Ovary (tissue), 9 donors: ENCODE measurements around the gene DIRAS1. TPM values are rescaled to one million over a fixed set of nuclear protein-coding genes. Genes with fewer than 3 reads are reported as not detected.

Experiments
- DNase-seq, 5 donors: peaks; one replicate each; pipeline ENCODE4 v3.0.0-alpha.2; 2019 to 2020
- H3K27ac ChIP-seq, 2 donors: fragments of 200-600 bp; one replicate each; pipeline versions ENCODE4 v1.5.1 to v1.8.0; 2019 to 2022
- H3K27me3 ChIP-seq: fragments of 200-600 bp; one replicate; pipeline ENCODE4 v1.8.0; 2022
- H3K36me3 ChIP-seq: fragments of 200-600 bp; sonication (generic); one replicate; pipeline ENCODE4 v1.5.1; 2019
- H3K4me1 ChIP-seq: one replicate; pipeline ENCODE4 v1.8.1; 2013; ENCODE audit warnings: mild to moderate bottlenecking, moderate library complexity; ENCODE audit not compliant: insufficient read depth
- H3K4me3 ChIP-seq: fragments of 200-600 bp; sonication (generic); one replicate; pipeline ENCODE4 v1.5.1; 2017
- H3K9me3 ChIP-seq, 2 donors: fragments of 200-600 bp in 1 of 2; sonication (generic) in 1 of 2; one replicate each; pipeline versions ENCODE4 v1.5.1 to v1.8.1; 2013 to 2019; ENCODE audit warnings: mild to moderate bottlenecking in 1 of 2, moderate library complexity in 1 of 2
- CTCF ChIP-seq, 3 donors: fragments of 450-650 bp in 2 of 3; fragments of 200-600 bp in 1 of 3; IDR thresholded peaks; one replicate each; pipeline versions ENCODE4 v1.5.1 to v1.8.0; 2016 to 2022; ENCODE audit warnings: antibody characterized with exemption in 3 of 3, mild to moderate bottlenecking in 1 of 3
- EP300 ChIP-seq: sonication (generic); formaldehyde crosslinking; IDR thresholded peaks from one replicate; pipeline ENCODE4 v1.6.1; 2017; ENCODE audit warnings: antibody characterized with exemption
- POLR2A ChIP-seq: fragments of 450-650 bp; IDR thresholded peaks from one replicate; pipeline ENCODE4 v1.6.1; 2017; ENCODE audit warnings: antibody characterized with exemption, mild to moderate bottlenecking, moderate library complexity
- WGBS, 3 donors: extraction: QIAGEN DNeasy Blood & Tissue Kit in 1 of 3; methylation state at CpG; one replicate each; pipeline versions ENCODE4 v1.1.5 to v1.1.7; 2013 to 2017; 5-methylcytosine and 5-hydroxymethylcytosine counted together
- intact Hi-C, 4 donors: fragments of 100-400 bp; cut with DNase I; formaldehyde crosslinking; loops; one replicate each; pipeline versions ENCODE4 v1.11.0 to v1.15.1; 2022 to 2023
- polyA plus RNA-seq, 2 donors: library from polyadenylated mRNA; stranded (reverse); fragments of 200-250 nt in 1 of 2; fragments of 350-450 nt in 1 of 2; fragmentation: Illumina TruSeq in 1 of 2; extraction: RNeasy Lipid Tissue Mini Kit (QIAGEN cat#74804) in 1 of 2; gene quantifications; one replicate each; pipeline ENCODE4 v1.2.3, GENCODE V29; 2013 to 2014
- total RNA-seq, 7 donors: library from RNA; depleted of rRNA in 2 of 7; stranded (reverse); fragments of >200 nt in 2 of 7; fragmentation: NEBNext Ultra II Directional in 3 of 7; extraction: Animal tissue kit (Norgen Biotek cat#: 25700) in 3 of 7; gene quantifications; one replicate each; pipeline versions ENCODE4 v1.1.0 to v1.2.4, GENCODE V29; 2016 to 2023
- donor health status: DM: no; HTN: no; CAD: no; lungs with moderate emphysema.
- donor health status: DM: no; HTN: no; CAD: no.
- donor health status: Bipolar disorder and iron deficiency.
- donor health status: DM: yes; HTN: yes; CAD: no.
- donor health status: DM: no; HTN: no; CAD: no.
- donor health status: DM: yes; HTN: yes; CAD: no.

The DIRAS1 gene
- total and polyA plus RNA-seq, 9 donors = 0.24 to 16.0 (median 5.7) TPM

GRCh38 chr19:2703691-2704216 lies 17.4 kb downstream of the DIRAS1 start:
- no peaks in the 10 kb centered on the region for H3K27me3 ChIP-seq
- intact Hi-C loops = no loop called here

GRCh38 chr19:2703077-2703437 lies 18.1 kb downstream of the DIRAS1 start:
- intact Hi-C loops = no loop called here
- no peak for TF ChIP-seq EP300
- TF ChIP-seq POLR2A = no peak
- TF ChIP-seq CTCF (IDR thresholded peaks at IDR 0.05) = no peak
- DNase-seq = no peak
- WGBS, 3 donors = 64 to 69% (median 67%) methylated on average over 5 of the region's 5 CpGs
- no peak overlapping the region for H3K27ac ChIP-seq
- H3K4me3 ChIP-seq = peak overlapping the region; percentile 27
- no peaks in the 10 kb centered on the region for H3K9me3 ChIP-seq
- H3K27me3 ChIP-seq = no peaks in the 10 kb centered on the region
- H3K4me1 ChIP-seq = peaks cover 8% of the 10 kb centered on the region
- no peaks in the 10 kb centered on the region for H3K36me3 ChIP-seq

More at GRCh38 chr19:2703691-2704216, 17.4 kb downstream of the DIRAS1 start:
- no peaks in the 10 kb centered on the region for H3K9me3 ChIP-seq
- no peak overlapping the region for H3K4me3 ChIP-seq
- DNase-seq = no peak
- 76 to 79% (median 79%) methylated on average over 6 of the region's 6 CpGs for WGBS, 3 donors
- TF ChIP-seq POLR2A (no peak), CTCF (IDR thresholded peaks at IDR 0.05) (no peak), EP300 (no peak)
- no peaks in the 10 kb centered on the region for H3K36me3 ChIP-seq
- H3K4me1 ChIP-seq = peaks cover 8% of the 10 kb centered on the region
- H3K27ac ChIP-seq = no peak overlapping the region

GRCh38 chr19:2702170-2703076 lies 18.7 kb downstream of the DIRAS1 start, which contains the start of gene GNG7:
Gene GNG7, minus strand, starts transcription at chr19:2702694. Its CDS starts 182,006 bp downstream, at chr19:2520688.
- Histone ChIP-seq H3K4me3 (peak within 1 kb of the TSS; percentile 65), H3K36me3 (no peaks in the 10 kb centered on the region), H3K9me3 (no peaks in the 10 kb centered on the region), H3K27ac (no peak within 1 kb of the TSS), H3K27me3 (no peaks in the 10 kb centered on the region), H3K4me1 (peaks cover 8% of the 10 kb centered on the region)
- TF ChIP-seq POLR2A (peak; percentile 74), CTCF (IDR thresholded peaks at IDR 0.05) (no peak), EP300 (no peak)
- peak; percentile 94 to 98 (median 97) for DNase-seq
- intact Hi-C loops = no loop called here
- WGBS, 3 donors = 1 to 3% (median 2%) methylated on average over 29 to 77 of the region's 77 CpGs

- H3K9me3 ChIP-seq = no peaks in the 10 kb centered on the region
- H3K4me3 ChIP-seq = peak overlapping the region; percentile 65
- 6 to 11% (median 7%) methylated on average over 9 of the region's 9 CpGs for WGBS, 3 donors
- H3K36me3 ChIP-seq = no peaks in the 10 kb centered on the region
- intact Hi-C loops = no loop called here
- no peak for DNase-seq
- TF ChIP-seq POLR2A (no peak), CTCF (IDR thresholded peaks at IDR 0.05) (no peak), EP300 (no peak)
- no peaks in the 10 kb centered on the region for H3K27me3 ChIP-seq
- peaks cover 8% of the 10 kb centered on the region for H3K4me1 ChIP-seq
- no peak overlapping the region for H3K27ac ChIP-seq
These were observed 19.6 kb downstream of the DIRAS1 start for GRCh38 chr19:2701361-2702169.
